Panc1 (cell line): ENCODE results near the gene TBC1D24. TPM values are rescaled to one million over a fixed set of nuclear protein-coding genes. Genes with fewer than 3 reads are reported as not detected.
A peak's percentile ranks its signal among the peaks of the same experiment; 100 is the strongest.

Experiments
- ATAC-seq: fragments of 200-7000 bp; cut with Tn5 transposase; 2 replicates; pipeline ENCODE4 v1.9.1; 2020; ENCODE audit warnings: mild to moderate bottlenecking, moderate library complexity
- BruUV-seq: library from RNA; stranded (reverse); fragments of 400-500 nt; replicated peaks from 2 replicates; lab custom pipeline; 2021; lab: Mats Ljungman, UMichigan
- CTCF ChIA-PET: fragments of 300-600 bp; sonication (Branson Sonifier 250); formaldehyde crosslinking; loops from one replicate; lab custom pipeline; 2022; ENCODE audit warnings: antibody characterized with exemption; lab: Charles Lee
- POLR2A ChIA-PET: fragments of 300-600 bp; sonication (Branson Sonifier 250); formaldehyde crosslinking; loops from one replicate; lab custom pipeline; 2022; ENCODE audit warnings: antibody characterized with exemption; lab: Charles Lee
- DNase-seq: peaks from one replicate; pipeline ENCODE4 v3.0.0-alpha.2; 2010; ENCODE audit warnings: low read depth, low spot score
- H3K27ac ChIP-seq: 2 replicates; pipeline ENCODE4 v1.5.1; 2011; ENCODE audit warnings: mild to moderate bottlenecking, low read length, inconsistent platforms
- H3K27me3 ChIP-seq: fragments of 200-500 bp; sonication (Bioruptor generic); 2 replicates; pipeline ENCODE4 v1.6.0; 2014; ENCODE audit warnings: low read length, inconsistent platforms; ENCODE audit not compliant: control insufficient read depth, insufficient read depth
- H3K36me3 ChIP-seq: fragments of 200-500 bp; sonication (Bioruptor generic); 2 replicates; pipeline ENCODE4 v1.5.1; 2014; ENCODE audit warnings: inconsistent platforms, mild to moderate bottlenecking, low read length, moderate library complexity; ENCODE audit not compliant: control insufficient read depth, insufficient read depth
- H3K4me1 ChIP-seq: 2 replicates; pipeline ENCODE4 v1.5.1; 2011; ENCODE audit warnings: inconsistent platforms, mild to moderate bottlenecking, low read length, moderate library complexity; ENCODE audit not compliant: control insufficient read depth, insufficient read depth
- H3K4me3 ChIP-seq, 2 experiments: 2 replicates each; pipeline ENCODE4 v1.5.1; 2011 to 2012; ENCODE audit warnings: low read depth in 2 of 2, low read length in 2 of 2, mild to moderate bottlenecking in 2 of 2, inconsistent platforms in 1 of 2, moderate library complexity in 1 of 2
- H3K9me3 ChIP-seq: fragments of 200-500 bp; sonication (Bioruptor generic); 2 replicates; pipeline ENCODE4 v1.5.1; 2014; ENCODE audit warnings: low read depth, mild to moderate bottlenecking, inconsistent platforms, low read length, moderate library complexity; ENCODE audit not compliant: control insufficient read depth, insufficient read depth
- CTCF ChIP-seq: fragments of 450-650 bp; IDR thresholded peaks from 2 replicates; pipeline ENCODE4 v1.5.1; 2017; ENCODE audit warnings: mild to moderate bottlenecking
- POLR2AphosphoS5 ChIP-seq: IDR thresholded peaks from 2 replicates; pipeline ENCODE4 v1.6.1; 2012; ENCODE audit warnings: mild to moderate bottlenecking, low read depth, low read length, moderate library complexity
- REST ChIP-seq, 2 experiments: IDR thresholded peaks; 2 replicates each; pipeline ENCODE4 v1.6.1; 2011 to 2012; ENCODE audit warnings: low read depth in 2 of 2, control low read depth in 1 of 2, low read length in 1 of 2, mild to moderate bottlenecking in 1 of 2, moderate library complexity in 1 of 2; ENCODE audit not compliant: insufficient read depth in 1 of 2
- SIN3A ChIP-seq: IDR thresholded peaks from 2 replicates; pipeline ENCODE4 v1.6.1; 2012; ENCODE audit warnings: low read depth, mild to moderate bottlenecking, low read length, moderate library complexity, borderline replicate concordance; ENCODE audit not compliant: insufficient read depth
- TCF7L2 ChIP-seq: IDR thresholded peaks from 2 replicates; pipeline ENCODE4 v1.6.1; 2011; ENCODE audit warnings: mild to moderate bottlenecking, low read depth, low read length, inconsistent platforms
- in situ Hi-C: cut with HindIII; loops from 2 replicates; pipeline ENCODE4 v1.10.0; 2016; ENCODE audit warnings: low sequenced_read_pairs, low pct_unique_long_range_greater_than_20kb
- intact Hi-C: fragments of 100-400 bp; cut with micrococcal nuclease; formaldehyde crosslinking; loops from one replicate; pipeline ENCODE4 v1.10.0; 2022; ENCODE audit not compliant: unreplicated experiment
- total RNA-seq: library from RNA; stranded (reverse); gene quantifications from one replicate; pipeline ENCODE4 v1.2.1, GENCODE V29; 2021; ENCODE audit not compliant: unreplicated experiment

The TBC1D24 gene
- total RNA-seq, 1 experiment from 2014 or later: 26.7 TPM

DNA sequence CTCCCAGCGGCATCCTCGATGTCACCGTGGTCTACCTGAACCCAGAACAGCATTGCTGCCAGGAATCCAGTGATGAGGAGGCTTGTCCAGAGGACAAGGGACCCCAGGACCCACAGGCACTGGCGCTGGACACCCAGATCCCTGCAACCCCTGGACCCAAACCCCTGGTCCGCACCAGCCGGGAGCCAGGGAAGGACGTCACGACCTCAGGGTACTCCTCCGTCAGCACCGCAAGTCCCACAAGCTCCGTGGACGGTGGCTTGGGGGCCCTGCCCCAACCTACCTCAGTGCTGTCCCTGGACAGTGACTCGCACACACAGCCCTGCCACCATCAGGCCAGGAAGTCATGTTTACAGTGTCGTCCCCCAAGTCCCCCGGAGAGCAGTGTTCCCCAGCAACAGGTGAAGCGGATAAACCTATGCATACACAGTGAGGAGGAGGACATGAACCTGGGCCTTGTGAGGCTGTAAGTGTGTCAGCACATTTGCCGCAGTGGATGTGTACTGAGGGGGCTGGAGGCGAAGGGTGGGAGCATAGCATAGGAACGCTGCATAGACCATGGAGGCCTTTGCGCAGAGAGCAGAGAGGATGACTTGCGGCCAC, 18.3 kb upstream of the TBC1D24 start:
- ATAC-seq (no peak), DNase-seq (no peak)
- no peak for TF ChIP-seq SIN3A
- no peak for TF ChIP-seq CTCF
- no peak; the same call in 1 of the 2 replicates for TF ChIP-seq POLR2AphosphoS5
- no peak for TF ChIP-seq REST (IDR thresholded peaks at IDR 0.05; ENCODE audit: insufficient read depth in 1 of 2, low read depth in 2 of 2, low read length in 1 of 2)
- no peak for TF ChIP-seq TCF7L2
- BruUV-seq: no TSS peak
- in situ Hi-C loops (no loop called here), intact Hi-C loops (no loop called here)
- Histone ChIP-seq H3K9me3 (no peaks in the 10 kb centered on the region), H3K27me3 (no peaks in the 10 kb centered on the region), H3K4me3 (no peak overlapping the region), H3K27ac (no peak overlapping the region), H3K36me3 (peaks cover 3% of the 10 kb centered on the region), H3K4me1 (peaks cover 19% of the 10 kb centered on the region)
- POLR2A ChIA-PET: interaction anchor here (0.5 kb wide), 1 partner anchor 18 kb away, joined by 8 read pairs; the partner anchor contains the start of gene TBC1D24
- CTCF ChIA-PET: no interaction called here

GRCh38 chr16:2457267-2457666, 17.7 kb upstream of the TBC1D24 start:
- in situ Hi-C loops (no loop called here), intact Hi-C loops (no loop called here)
- ATAC-seq (no peak), DNase-seq (no peak)
- no peaks in the 10 kb centered on the region for H3K9me3 ChIP-seq
- peaks cover 3% of the 10 kb centered on the region for H3K36me3 ChIP-seq
- TSS peak; percentile 60 for BruUV-seq
- H3K27ac ChIP-seq: no peak overlapping the region; the same call in 1 of the 2 replicates
- ChIA-PET CTCF (no interaction called here), POLR2A (no interaction called here)
- no peak for TF ChIP-seq SIN3A
- no peak for TF ChIP-seq CTCF
- no peak for TF ChIP-seq REST (IDR thresholded peaks at IDR 0.05; ENCODE audit: insufficient read depth in 1 of 2, low read depth in 2 of 2, low read length in 1 of 2)
- no peak; the same call in 1 of the 2 replicates for TF ChIP-seq POLR2AphosphoS5
- TF ChIP-seq TCF7L2: no peak
- no peak overlapping the region for H3K4me3 ChIP-seq
- no peaks in the 10 kb centered on the region for H3K27me3 ChIP-seq
- H3K4me1 ChIP-seq: peaks cover 19% of the 10 kb centered on the region
